K562 (cell line): Measurements from ENCODE around the gene ACTN4. TPM values are rescaled to one million over a fixed set of nuclear protein-coding genes. Genes with fewer than 3 reads are reported as not detected.

Experiments used
- ATAC-seq: fragments of 200-7000 bp; cut with Tn5 transposase; 3 replicates; pipeline ENCODE4 v1.9.1; 2020; ENCODE audit warnings: moderate library complexity
- BruUV-seq: library from RNA; stranded (reverse); fragments of 400-500 nt; replicated peaks from 2 replicates; lab custom pipeline; 2021; lab: Mats Ljungman, UMichigan
- CTCF ChIA-PET: fragments of 300-600 bp; formaldehyde crosslinking; extraction: SDS; loops from one replicate; lab custom pipeline; 2021; ENCODE audit warnings: low intra/inter-chr PET ratio; lab: Yijun Ruan, JAX
- POLR2A ChIA-PET: fragments of 300-600, 350-650 bp; sonication (Branson Sonifier 250); formaldehyde crosslinking; extraction: SDS; loops from one replicate; lab custom pipeline; 2021; ENCODE audit warnings: antibody characterized with exemption, inconsistent platforms; lab: Yijun Ruan, JAX
- DNase-seq, 4 experiments: peaks; one replicate each; pipeline versions ENCODE4 v3.0.0 to v3.0.0-alpha.2; 2011 to 2018; ENCODE audit warnings: low spot score in 3 of 4, mixed read lengths in 3 of 4; ENCODE audit errors: extremely low read depth in 1 of 4
- FAIRE-seq: peaks from 2 replicates; lab custom pipeline; 2011; peaks lifted over from hg19 to GRCh38; lab: Jason Lieb, UNC
- H2AFZ ChIP-seq: 2 replicates; pipeline ENCODE4 v1.6.0; 2011; ENCODE audit warnings: low read depth, low read length, control low read depth, inconsistent platforms
- H3K27ac ChIP-seq: fragments of 200-600 bp; 3 replicates; pipeline ENCODE4 v1.8.0; 2011; ENCODE audit warnings: low read depth, mild to moderate bottlenecking, control low read depth, inconsistent platforms, low read length, moderate library complexity, mixed read lengths; ENCODE audit errors: extremely low read depth
- H3K27me3 ChIP-seq, 2 experiments: fragments of 300-600 bp in 1 of 2; 2 replicates in 1 of 2; 3 replicates in 1 of 2; pipeline versions ENCODE4 v1.6.0 to v1.8.0; 2011; ENCODE audit warnings: inconsistent platforms in 2 of 2, low read length in 2 of 2, mild to moderate bottlenecking in 1 of 2, mixed read lengths in 1 of 2, moderate library complexity in 1 of 2; ENCODE audit not compliant: control insufficient read depth in 2 of 2, insufficient read depth in 2 of 2
- H3K36me3 ChIP-seq: fragments of 300-600 bp; 3 replicates; pipeline ENCODE4 v1.8.0; 2011; ENCODE audit warnings: mild to moderate bottlenecking, low read length, inconsistent platforms; ENCODE audit not compliant: control insufficient read depth, insufficient read depth
- H3K4me1 ChIP-seq, 2 experiments: fragments of 200-600 bp in 1 of 2; replicated peaks in 1 of 2; 2 replicates in 1 of 2; 3 replicates in 1 of 2; pipeline versions ENCODE4 v1.5.1 to v1.8.0; 2011; ENCODE audit warnings: inconsistent platforms in 2 of 2, low read length in 2 of 2, mild to moderate bottlenecking in 1 of 2, mixed read lengths in 1 of 2, moderate library complexity in 1 of 2; ENCODE audit not compliant: control insufficient read depth in 2 of 2, insufficient read depth in 2 of 2
- H3K4me2 ChIP-seq: 2 replicates; pipeline ENCODE4 v1.6.1; 2011; ENCODE audit warnings: low read length, control low read depth, inconsistent platforms, mixed read lengths; ENCODE audit not compliant: insufficient read depth
- H3K4me3 ChIP-seq: fragments of 200-600 bp; sonication (generic), shearing (Covaris generic); 2 replicates; pipeline ENCODE4 v1.5.1; 2016; ENCODE audit warnings: control low read depth, inconsistent platforms
- H3K79me2 ChIP-seq: fragments of 200-600 bp; 3 replicates; pipeline ENCODE4 v1.8.0; 2011; ENCODE audit warnings: low read length, inconsistent platforms; ENCODE audit not compliant: control insufficient read depth, insufficient read depth
- H3K9ac ChIP-seq, 2 experiments: 2 replicates each; pipeline versions ENCODE4 v1.6.0 to v1.6.1; 2011; ENCODE audit warnings: low read depth in 2 of 2, low read length in 2 of 2, control low read depth in 1 of 2, inconsistent platforms in 1 of 2, mild to moderate bottlenecking in 1 of 2, mixed read lengths in 1 of 2; ENCODE audit not compliant: insufficient read depth in 1 of 2
- H3K9me1 ChIP-seq: one replicate; pipeline ENCODE4 v1.6.0; 2011; ENCODE audit warnings: inconsistent platforms, mild to moderate bottlenecking, low read length, moderate library complexity; ENCODE audit not compliant: control insufficient read depth, insufficient read depth
- H3K9me3 ChIP-seq: replicated peaks from 2 replicates; pipeline ENCODE4 v1.5.1; 2011; ENCODE audit warnings: low read depth, low read length, inconsistent platforms; ENCODE audit not compliant: control insufficient read depth, insufficient read depth
- H4K20me1 ChIP-seq: replicated peaks from 2 replicates; pipeline ENCODE4 v1.6.1; 2011; ENCODE audit warnings: low read length, inconsistent platforms, mixed read lengths; ENCODE audit not compliant: control insufficient read depth, insufficient read depth
- CREM ChIP-seq: IDR thresholded peaks from 2 replicates; pipeline ENCODE4 v1.6.1; 2014; ENCODE audit warnings: antibody characterized with exemption, low read depth
- POLR2G ChIP-seq: fragments of 200-400 bp; formaldehyde crosslinking; IDR thresholded peaks from 2 replicates; pipeline ENCODE4 v1.6.1; 2017; ENCODE audit warnings: low read depth, mild to moderate bottlenecking, antibody characterized with exemption, low read length, moderate library complexity
- RBFOX2 ChIP-seq: fragments of 200-400 bp; formaldehyde crosslinking; IDR thresholded peaks from 2 replicates; pipeline ENCODE4 v1.6.1; 2017; ENCODE audit warnings: low read depth, mild to moderate bottlenecking, low read length, moderate library complexity
- SUPT5H ChIP-seq: fragments of 450-650 bp; IDR thresholded peaks from 2 replicates; pipeline ENCODE4 v1.6.1; 2016
- WGBS: fragments of 100-300 bp; shearing (Covaris generic); methylation state at CpG from one replicate; pipeline ENCODE4 v1.1.6; 2016; ENCODE audit warnings: low coverage, mixed read lengths; ENCODE audit not compliant: insufficient coverage; ENCODE audit errors: missing lambda C conversion rate; 5-methylcytosine and 5-hydroxymethylcytosine counted together
- in situ Hi-C: fragments of 300-500 bp; cut with MboI; formaldehyde crosslinking; loops from 4 replicates; pipeline ENCODE4 v1.15.0; 2018; ENCODE audit warnings: inconsistent platforms, mixed read lengths
- intact Hi-C: fragments of 100-400 bp; cut with micrococcal nuclease; formaldehyde crosslinking; loops from 2 replicates; pipeline ENCODE4 v1.14.2; 2022
- polyA plus RNA-seq, 8 experiments: library from polyadenylated mRNA; depleted of rRNA in 4 of 8; stranded (reverse) in 5 of 8; unstranded in 3 of 8; fragments of >200 nt; fragmentation: Nextera tagmentation in 2 of 8; fragmentation: Illumina TruSeq in 1 of 8; extraction: Ambion mirVana in 2 of 8; extraction: Trizol in 1 of 8; gene quantifications; 2 replicates each; pipeline versions ENCODE4 v1.2.1 to v1.2.3, GENCODE V29; 2011 to 2014; ENCODE audit warnings: inconsistent platforms in 1 of 8, missing spikeins in 1 of 8
- total RNA-seq, 7 experiments: library from RNA; depleted of rRNA in 6 of 7; stranded (reverse); fragments of >200 nt in 6 of 7; fragmentation: Illumina TruSeq in 2 of 7; extraction: Trizol in 2 of 7; gene quantifications; 2 replicates each; pipeline versions ENCODE4 v1.2.1 to v1.2.3, GENCODE V29; 2011 to 2021; ENCODE audit warnings: low replicate concordance in 1 of 7

The ACTN4 gene
- total and polyA plus RNA-seq, 9 of the 15 experiments (the other 6 are each of a cell fraction or from before 2014, with no cell fraction given), result 3.1 to 385 (median 125) TPM

DNA sequence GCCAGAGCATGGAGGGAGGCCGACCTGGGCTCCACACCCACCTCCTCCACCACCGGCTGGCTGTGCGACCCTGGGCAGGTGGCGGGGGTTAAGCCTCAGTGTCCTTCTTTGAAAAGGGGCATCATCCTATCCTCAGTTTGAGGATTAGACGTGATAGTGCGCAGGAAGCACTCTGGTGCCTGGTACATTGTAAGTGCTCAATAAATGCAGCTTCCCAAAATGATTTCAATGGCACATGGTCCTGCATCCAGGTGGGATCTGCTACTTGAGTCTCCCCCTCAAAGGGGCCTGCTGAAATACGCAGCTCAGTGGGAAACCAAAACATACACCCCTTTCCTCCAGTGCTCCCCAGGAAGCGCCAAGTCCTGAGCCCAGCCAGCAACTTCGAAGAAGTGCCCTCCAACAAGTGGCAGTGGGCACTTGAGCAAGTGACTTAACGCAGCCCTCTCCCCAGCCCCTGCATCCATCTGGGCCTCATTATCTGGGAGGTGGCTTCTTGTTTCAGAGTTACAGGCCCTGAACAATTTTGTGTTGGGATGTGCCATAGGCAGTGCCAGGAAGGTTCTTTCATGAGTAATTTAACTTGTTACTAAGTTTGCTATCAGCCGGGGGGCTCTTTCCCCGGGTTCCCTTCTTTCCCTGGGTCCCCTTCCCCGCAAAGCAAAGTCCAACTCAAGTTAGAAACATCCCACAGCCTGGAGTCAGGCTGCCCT lies 17.9 kb downstream of the ACTN4 start:
- POLR2A ChIA-PET, result interaction anchor here (0.6 to 5.2 kb wide), 6 partner anchors 10 to 96 kb away, joined by 3 to 31 read pairs (median 8); partner anchors contain the start of gene ACTN4
- intact Hi-C loops, result no loop called here
- Histone ChIP-seq H3K9me3 (no peaks in the 10 kb centered on the region), H3K27ac (peak overlapping the region; percentile 49), H3K4me3 (no peak overlapping the region), H3K9ac (peak overlapping the region; percentile 11 to 83; a peak in 3 of 4 replicates), H2AFZ (no peak overlapping the region), H4K20me1 (peaks cover 54% of the 10 kb centered on the region), H3K4me1 (peaks cover 54 to 86% of the 10 kb centered on the region in 2 experiments), H3K9me1 (peaks cover 6% of the 10 kb centered on the region), H3K4me2 (peak overlapping the region; percentile 66), H3K79me2 (peaks cover 97% of the 10 kb centered on the region), H3K27me3 (no peaks in the 10 kb centered on the region), H3K36me3 (peaks cover 71% of the 10 kb centered on the region)
- WGBS, result 75% methylated on average over 11 of the region's 13 CpGs
- DNase-seq (no peak), ATAC-seq (no peak), FAIRE-seq (no peak)
- CTCF ChIA-PET, result no interaction called here
- BruUV-seq, result no TSS peak
- in situ Hi-C loops, result no loop called here
- TF ChIP-seq SUPT5H (no peak), RBFOX2 (peak; percentile 24; the same call in 1 of the 2 replicates), POLR2G (0 out of 2 replicates have a peak, but pooled peaks have one; percentile 23), CREM (no peak)
